Fibroblast of skin of left biceps (primary cell): ENCODE results near the gene UVSSA.
"Not testable (repeated sequence)": the region's sequence is repeated elsewhere in the genome, so short reads cannot be mapped to it uniquely, and the experiment has no call there.

Source experiments
- DNase-seq, 2 experiments: peaks; one replicate each; pipeline ENCODE4 v3.0.0-alpha.2; 2013; ENCODE audit warnings: low read depth in 2 of 2

UVSSA gene

DNA sequence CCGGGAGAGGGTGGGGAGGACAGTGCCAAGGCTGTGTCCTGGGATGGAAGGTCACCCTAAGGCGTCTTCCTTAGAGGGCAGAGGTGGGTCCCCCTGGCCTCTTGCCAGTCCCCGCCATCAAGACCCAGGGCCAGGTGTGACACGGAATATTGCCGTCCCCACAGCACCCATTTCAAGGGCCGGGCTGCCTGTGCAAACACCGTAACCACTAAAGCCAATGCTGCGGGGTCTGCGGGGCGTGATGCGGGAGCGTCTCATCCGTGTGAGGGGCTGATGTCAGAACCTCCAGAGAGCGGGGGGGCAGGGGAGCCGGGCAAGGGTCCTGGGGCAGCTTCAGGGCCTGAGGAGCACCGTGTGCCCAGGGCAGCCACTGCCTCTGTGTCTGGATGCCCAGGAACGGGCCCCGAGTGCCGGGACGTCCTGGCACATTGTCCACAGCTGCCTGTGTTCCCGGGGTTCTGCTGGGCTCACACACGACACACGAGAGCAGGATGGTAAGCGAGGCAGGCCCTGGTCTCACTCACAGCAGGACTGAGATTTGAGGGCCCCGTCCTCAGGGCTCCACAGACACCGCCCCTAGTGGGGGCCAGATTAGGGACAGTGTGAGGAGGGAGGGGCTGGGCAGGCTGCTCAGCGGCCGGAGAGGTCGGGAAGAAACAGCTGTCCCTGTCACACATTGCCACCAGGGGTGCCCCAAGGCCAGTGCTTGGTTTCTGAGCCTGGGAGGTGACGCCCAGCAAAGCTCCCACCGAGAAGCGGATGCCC, 30.0 kb downstream of the UVSSA start:
- DNase-seq = no peak

DNA sequence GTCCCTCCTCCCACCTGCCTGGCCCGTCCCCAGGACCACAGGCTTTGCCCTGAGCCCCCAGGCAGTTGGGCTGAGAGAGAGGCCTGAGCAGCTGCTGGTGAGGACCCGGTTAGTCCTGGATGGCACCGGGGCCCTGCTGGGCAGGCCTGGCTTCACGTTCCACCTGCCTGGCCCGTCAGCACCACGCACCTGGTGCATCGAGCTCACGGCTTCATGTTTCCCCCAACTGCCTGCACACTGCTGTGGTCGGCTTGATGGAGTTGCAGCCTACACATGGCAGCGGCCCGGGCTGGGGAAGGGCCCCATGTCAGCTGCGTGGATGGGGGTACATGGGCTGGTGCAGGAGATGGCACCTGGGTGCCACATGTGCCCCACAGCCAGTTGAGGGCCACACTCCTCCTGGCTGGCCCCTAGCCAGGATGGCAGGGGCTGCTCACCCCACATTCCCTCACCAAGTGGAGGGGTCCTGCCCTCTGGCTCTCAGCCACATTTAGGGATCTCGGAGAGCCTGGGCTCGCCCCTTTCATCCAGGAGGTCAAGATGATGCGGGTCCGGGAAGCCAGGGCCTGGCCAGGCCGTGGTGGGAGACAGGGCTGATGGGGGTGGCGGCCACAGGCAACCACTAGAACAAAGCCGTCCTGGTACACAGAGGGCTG, 30.7 kb downstream of the UVSSA start:
- no peak for DNase-seq

- no peak for DNase-seq
These were observed 31.7 kb downstream of the UVSSA start for GRCh38 chr4:1378559-1379231.

DNA sequence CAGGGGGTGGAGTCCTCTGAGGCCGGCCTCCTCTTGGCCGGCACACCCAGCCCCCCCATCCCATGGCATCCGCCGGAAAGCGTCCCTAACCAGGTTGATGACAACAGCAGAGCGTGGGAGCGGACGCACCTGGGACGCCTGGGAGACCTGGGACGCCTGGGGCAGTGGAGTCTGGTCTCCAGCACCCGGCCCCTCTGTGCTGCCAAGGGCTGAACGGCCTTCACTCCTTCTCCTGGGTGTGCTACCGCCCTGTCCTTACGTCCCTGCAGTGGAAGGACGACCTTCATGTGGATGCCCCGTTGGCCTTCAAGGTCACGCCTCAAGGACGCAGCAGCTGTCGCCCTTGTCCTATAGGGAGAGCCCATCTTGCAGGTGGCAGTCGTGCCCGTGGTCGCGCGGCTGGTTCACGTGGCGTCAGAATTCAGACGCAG, 32.4 kb downstream of the UVSSA start:
- no peak for DNase-seq

DNA sequence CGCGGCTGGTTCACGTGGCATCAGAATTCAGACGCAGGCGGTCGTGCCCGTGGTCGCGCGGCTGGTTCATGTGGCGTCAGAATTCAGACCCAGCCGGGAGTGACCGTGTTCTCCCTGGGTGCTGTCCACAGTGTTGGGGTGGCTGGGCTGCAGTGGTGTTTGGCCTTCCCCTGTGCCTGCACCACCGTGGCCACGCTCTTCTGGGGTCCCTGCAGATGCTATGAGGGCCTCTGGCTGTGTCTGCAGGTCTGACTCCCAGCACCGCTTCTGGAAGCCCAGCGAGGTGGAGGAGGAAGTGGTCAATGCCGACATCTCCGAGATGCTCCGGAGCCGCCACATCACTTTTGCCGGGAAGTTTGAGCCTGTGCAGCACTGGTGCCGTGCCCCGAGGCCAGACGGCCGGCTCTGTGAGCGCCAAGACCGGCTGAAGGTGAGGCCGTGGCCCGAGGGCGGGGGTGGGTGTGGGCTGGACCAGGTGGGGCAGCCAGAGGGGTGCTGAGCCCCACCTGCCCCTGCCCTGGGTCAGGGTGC, 32.9 kb downstream of the UVSSA start:
- DNase-seq = no peak

DNA sequence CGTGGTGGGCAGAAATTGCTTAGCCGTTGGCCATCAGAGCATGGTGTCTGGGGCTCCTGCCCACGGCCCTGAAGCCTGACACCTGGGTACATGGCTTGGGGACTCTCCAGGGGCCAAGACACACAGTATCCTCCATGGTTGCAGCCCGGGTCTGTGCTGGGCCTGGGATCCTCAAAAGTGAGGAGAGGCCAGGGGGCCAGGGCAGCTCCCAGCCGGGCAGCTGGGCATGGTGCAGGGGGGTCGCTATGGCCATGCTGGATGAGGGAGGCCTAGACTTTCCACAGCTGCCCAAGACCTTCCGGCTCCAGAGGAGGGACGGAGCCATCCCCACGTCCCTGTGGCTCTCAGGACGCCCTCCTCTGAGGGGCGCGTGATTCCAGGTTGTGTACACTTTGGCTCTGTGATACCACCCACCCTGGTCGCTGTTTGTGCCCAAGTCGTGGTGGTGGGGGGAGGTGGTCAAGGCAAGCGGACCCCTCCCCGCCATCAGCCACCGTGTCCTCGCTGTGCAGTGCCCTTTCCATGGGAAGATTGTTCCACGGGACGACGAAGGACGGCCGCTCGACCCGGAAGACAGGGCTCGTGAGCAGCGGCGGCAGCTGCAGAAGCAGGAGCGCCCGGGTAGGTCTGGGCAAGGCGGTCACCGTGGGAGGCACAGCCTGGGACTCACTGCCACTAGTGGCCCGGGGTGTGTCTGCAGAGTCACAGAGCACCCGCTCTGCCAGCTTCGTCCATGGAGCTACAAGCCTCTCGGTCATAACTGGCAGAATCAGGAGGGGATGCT, 33.6 kb downstream of the UVSSA start:
- no peak for DNase-seq

DNA sequence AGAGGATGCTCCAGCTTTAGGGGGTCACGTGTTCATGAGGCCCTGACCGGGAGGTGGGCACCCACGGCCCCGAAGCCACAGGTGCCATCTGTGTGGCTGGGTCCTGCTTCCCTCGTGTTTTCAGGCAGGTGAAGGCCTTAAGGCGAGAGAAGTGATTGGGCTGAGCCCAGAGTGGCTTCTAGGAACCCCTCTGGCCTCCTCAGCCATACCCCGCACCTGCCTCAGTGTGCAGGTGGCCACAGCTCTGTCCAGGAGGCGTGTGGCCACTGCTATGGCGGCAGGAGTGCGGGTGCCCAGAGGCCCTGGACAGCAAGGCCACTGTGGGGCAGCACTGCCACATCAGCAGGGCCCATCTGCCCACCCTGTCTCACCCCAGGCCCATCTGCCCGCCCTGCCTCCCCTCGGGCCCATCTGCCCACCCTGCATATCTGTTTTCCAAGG, 34.2 kb downstream of the UVSSA start:
- DNase-seq = no peak

DNA sequence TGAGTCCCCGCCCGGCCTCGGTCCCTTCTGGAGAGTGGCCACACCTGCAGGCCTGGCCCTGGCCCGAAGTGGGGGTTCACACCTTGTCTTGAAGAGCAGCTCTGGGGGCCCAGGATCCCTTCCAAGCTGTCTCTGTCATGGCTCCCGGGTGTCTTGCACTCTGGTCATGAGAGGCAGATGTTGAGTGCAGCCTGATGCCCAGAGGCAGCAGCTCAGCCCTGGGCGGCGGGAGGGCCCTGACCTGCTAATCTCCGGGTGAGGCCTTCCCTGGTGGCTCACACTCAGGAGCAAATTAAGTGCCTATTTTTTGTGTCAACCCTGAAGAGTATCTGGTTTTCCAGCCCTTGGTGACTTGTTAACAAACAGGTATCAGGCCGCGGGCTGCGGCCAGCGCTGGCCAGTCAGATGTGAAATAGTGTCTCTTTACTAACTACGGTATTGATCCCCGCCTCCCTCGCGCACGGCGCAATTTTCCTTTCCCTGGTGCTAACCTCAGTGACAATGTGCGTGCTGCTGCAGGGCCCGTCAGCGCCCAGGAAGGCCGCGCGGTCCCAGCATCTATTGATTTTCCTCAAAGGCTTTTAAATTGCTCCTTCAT, 35.0 kb downstream of the UVSSA start:
- no peak for DNase-seq

DNA sequence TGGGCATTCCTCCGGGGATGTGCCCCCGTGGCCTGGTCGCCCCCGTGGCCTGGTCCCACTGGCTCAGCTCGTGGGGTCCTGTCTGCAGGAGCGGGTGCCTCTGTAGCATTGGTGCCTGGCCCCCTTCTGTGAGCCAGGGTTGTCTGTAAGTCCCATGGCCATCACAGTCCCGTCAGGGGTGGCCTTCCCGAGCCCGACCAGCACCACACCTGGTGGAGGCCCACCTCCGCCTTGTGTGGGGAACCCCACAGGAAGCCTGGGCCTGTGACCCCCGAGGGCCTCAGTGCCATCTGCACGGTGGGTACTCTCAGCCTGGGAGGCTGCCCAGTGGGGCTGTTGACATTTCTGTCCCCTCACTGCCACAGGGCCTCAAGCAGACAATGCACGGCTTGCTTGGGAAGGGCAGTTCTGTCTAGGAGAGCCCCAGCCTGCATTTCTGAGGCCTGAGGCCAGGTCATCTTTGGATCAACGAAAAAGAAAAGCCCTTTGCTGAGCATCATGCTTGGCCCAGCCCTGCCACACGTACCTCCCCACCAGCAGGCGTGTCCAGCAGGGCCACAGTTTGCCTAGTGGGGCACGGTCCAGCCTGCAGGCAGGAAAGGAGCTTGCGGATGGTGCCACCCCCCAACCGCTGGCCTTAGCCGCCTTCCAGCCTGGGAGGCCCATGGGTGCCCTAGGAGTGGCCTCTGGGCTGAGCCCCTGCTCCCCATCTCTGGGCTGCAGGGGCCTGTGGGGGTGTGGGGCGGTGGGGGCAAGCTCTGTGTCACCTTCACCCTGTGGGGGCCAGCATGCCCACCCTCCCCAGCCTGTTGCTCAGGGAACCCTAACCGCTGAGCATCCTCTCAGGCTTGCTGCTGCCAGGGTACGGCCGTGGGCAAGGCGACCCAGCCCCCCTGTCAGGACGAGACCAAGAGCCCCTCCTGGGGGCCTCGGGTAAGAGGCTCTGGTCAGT, 36.0 kb downstream of the UVSSA start:
- no peak for DNase-seq

DNA sequence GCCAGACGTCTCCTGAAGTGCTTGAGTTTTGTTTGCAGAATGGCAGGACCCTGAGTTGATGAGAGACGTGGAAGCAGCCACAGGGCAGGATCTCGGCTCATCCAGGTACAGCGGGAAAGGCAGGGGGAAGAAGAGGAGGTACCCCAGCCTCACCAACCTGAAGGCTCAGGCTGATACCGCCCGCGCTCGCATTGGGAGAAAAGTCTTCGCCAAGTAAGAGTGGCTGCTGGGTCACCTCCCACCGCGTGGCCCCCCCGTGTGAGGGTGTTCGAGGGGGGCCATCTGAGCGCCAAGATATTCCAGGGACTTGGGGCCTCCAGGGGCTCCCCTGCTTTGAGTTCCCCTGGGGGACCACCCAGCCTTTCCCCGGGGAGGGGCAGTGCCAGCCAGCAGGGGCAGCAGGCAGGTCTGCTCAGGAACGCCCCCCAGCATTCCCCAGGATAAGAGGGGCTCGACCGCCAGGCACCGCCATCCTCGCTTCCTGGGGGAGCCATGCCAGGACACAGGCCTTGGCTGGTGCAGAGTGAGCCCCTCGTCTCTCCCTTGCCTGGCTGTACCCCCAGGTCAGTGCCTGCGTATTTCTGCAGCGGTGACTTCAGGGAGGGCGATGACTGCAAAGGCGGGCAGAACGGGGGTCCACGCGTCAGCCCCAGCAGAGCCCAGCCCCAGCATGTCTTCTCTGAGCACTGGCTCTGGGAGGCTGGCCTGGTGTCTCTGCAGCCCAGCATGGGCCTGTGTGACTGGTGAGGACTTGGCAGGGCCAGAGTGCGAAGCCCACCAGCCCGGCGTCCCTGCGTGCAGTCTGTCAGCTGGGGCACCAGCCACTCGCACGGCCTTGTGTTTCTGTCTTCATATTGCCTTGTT, 37.0 kb downstream of the UVSSA start:
- no peak for DNase-seq

GRCh38 chr4:1384675-1385372, 37.8 kb downstream of the UVSSA start:
- DNase-seq = no peak

DNA sequence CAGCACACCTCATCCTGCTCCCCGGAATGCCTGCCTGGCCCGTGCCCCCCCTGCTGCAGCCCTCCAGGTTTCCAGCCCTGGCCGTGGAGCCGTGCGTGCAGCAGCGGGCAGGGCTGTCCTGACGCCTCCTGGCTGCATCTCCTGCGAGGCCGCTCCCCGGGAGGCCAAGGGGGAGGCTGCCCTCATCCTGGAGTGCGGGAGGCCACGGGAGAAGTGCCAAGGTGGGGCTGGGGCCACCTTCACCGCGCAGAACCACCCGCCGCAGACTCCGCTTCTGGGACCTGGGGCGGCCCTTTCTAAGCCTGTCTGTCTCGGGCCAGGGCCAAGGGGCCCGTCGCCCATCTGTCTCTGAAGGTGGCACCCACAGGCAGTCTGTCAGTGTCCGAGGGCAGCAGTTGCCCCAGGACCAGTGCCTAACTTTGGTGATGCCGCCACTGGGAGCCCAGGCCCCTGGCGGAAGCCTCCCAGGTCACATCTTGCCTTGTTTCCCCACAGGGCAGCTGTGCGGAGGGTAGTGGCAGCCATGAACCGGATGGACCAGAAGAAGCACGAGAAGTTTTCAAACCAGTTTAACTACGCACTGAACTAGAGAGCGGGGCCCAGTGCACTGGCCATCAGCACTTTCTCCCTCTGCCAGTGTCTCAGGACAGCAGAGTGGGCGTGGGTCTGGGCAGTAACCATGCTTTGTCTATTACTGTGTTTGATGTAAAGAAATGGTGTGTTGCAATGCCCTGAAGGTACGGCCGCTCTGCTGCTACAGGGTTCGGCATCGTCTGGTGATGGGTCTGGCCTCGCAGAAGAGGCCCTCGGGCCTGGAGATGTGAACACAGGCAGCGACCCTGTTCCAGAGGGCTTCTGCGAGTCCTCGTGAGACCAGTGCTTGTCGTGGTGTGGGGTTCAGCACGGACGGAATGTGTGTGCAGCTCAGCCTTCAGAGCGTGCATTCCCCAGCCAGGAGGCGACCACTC, 38.6 kb downstream of the UVSSA start:
- DNase-seq = no peak

DNA sequence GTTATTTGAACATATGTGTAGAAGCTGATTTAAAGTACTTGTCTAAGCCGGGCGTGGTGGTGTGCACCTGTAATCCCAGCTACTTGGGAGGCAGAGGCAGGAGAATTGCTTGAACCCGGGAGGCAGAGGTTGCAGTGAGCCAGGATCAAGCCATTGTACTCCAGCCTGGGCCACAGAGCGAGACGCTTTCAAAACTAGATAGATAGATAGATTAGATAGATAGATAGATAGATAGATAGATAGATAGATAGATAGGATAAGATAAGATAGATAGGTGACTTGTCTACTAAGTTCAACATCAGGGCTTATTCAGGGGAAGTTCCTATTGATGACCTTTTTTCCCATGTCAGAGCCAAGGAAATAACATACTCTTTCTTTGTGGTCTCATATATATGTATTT, 46.4 kb downstream of the UVSSA start:
- not testable (repeated sequence) for DNase-seq

DNA sequence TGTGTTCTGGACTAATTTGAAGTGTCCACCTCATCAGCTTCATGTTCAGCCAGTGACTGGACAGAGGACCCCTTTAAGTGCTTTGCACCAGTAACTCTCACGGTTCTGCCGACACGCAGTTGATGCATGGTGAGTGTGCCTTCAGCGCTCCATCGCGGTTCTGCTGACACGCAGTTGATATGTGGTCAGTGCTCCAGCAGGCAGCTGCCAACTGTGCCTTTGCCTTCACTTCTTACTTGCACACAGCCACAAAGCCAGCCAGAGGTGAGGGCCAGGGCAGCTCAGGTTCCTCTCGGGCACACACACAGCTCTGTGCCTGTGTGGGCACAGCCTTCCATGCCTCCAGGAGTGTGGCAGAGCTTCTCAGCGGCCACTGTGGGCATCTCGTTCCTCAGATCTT, 46.9 kb downstream of the UVSSA start:
- DNase-seq = no peak

DNA sequence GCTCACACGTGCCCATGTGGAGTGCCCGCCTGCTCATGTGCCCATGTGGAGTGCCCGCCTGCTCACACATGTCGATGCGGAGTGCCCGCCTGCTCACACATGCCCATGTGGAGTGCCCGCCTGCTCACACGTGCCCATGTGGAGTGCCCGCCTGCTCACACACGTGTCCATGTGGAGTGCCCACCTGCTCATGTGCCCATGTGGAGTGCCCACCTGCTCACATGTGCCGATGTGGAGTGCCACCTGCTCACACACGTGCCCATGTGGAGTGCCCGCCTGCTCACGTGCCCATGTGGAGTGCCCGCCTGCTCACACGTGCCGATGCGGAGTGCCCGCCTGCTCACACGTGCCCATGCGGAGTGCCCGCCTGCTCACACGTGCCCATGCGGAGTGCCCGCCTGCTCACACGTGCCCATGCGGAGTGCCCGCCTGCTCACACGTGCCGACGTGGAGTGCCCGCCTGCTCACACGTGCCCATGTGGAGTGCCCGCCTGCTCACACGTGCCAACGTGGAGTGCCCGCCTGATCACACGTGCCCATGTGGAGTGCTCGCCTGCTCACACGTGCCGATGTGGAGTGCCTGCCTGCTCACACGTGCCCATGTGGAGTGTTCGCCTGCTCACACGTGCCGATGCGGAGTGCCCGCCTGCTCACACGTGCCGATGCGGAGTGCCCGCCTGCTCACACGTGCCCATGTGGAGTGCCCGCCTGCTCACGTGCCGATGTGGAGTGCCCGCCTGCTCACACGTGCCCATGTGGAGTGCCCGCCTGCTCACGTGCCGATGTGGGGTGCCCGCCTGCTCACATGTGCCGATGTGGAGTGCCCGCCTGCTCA, 47.8 kb downstream of the UVSSA start:
- DNase-seq = not testable (repeated sequence)

DNA sequence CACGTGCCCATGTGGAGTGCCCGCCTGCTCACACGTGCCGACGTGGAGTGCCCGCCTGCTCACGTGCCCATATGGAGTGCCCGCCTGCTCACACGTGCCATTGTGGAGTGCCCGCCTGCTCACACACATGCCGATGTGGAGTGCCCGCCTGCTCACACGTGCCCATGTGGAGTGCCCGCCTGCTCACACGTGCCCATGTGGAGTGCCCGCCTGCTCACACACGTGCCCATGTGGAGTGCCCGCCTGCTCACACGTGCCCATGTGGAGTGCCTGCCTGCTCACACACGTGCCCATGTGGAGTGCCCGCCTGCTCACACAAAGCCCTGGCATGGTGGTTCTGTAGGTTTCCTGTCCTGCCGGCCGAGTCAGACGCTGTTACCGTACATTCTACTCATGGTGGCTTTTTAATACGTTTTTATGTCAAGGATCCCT, 48.4 kb downstream of the UVSSA start:
- DNase-seq = not testable (repeated sequence)
